GM23248 (cell line): ENCODE data around the gene BAIAP2. TPM values are rescaled to one million over a fixed set of nuclear protein-coding genes. Genes with fewer than 3 reads are reported as not detected.

ENCODE experiments used
- DNase-seq: peaks from one replicate; pipeline ENCODE4 v3.0.0-alpha.2; 2015
- H2AFZ ChIP-seq: fragments of 200-600 bp; sonication (generic); 2 replicates; pipeline ENCODE4 v1.6.1; 2016; ENCODE audit warnings: antibody characterized with exemption
- H3F3A ChIP-seq: fragments of 200-600 bp; sonication (generic); 2 replicates; pipeline ENCODE4 v1.6.1; 2016; ENCODE audit warnings: mild to moderate bottlenecking, antibody characterized with exemption, mixed run types; ENCODE audit not compliant: insufficient read depth
- H3K27ac ChIP-seq: fragments of 200-600 bp; sonication (generic); 2 replicates; pipeline ENCODE4 v1.5.1; 2016; ENCODE audit warnings: mild to moderate bottlenecking
- H3K27me3 ChIP-seq: fragments of 200-600 bp; sonication (generic); replicated peaks from 2 replicates; pipeline ENCODE4 v1.6.1; 2016; ENCODE audit warnings: mild to moderate bottlenecking; ENCODE audit not compliant: insufficient read depth
- H3K36me3 ChIP-seq: fragments of 200-600 bp; sonication (generic); 2 replicates; pipeline ENCODE4 v1.6.1; 2016; ENCODE audit warnings: low read depth, mild to moderate bottlenecking
- H3K4me1 ChIP-seq: fragments of 200-600 bp; sonication (generic); 2 replicates; pipeline ENCODE4 v1.6.1; 2016; ENCODE audit warnings: mild to moderate bottlenecking; ENCODE audit not compliant: insufficient read depth
- H3K4me2 ChIP-seq: fragments of 200-600 bp; sonication (generic); one replicate; pipeline ENCODE4 v1.6.1; 2016; ENCODE audit warnings: mild to moderate bottlenecking; ENCODE audit not compliant: unreplicated experiment
- H3K4me3 ChIP-seq: fragments of 200-600 bp; sonication (generic); 2 replicates; pipeline ENCODE4 v1.5.1; 2016; ENCODE audit warnings: mild to moderate bottlenecking
- H3K79me2 ChIP-seq: fragments of 200-600 bp; sonication (generic); 2 replicates; pipeline ENCODE4 v1.6.1; 2016; ENCODE audit warnings: mild to moderate bottlenecking; ENCODE audit not compliant: insufficient read depth
- H3K9ac ChIP-seq: fragments of 200-600 bp; sonication (generic); 2 replicates; pipeline ENCODE4 v1.6.1; 2016; ENCODE audit warnings: mild to moderate bottlenecking
- H3K9me2 ChIP-seq: fragments of 200-600 bp; sonication (generic); 2 replicates; pipeline ENCODE4 v1.6.1; 2016; ENCODE audit warnings: mixed run types, mild to moderate bottlenecking, moderate library complexity; ENCODE audit not compliant: insufficient read depth
- H3K9me3 ChIP-seq: fragments of 200-600 bp; sonication (generic); one replicate; pipeline ENCODE4 v1.6.1; 2017; ENCODE audit warnings: low read depth
- H4K20me1 ChIP-seq: fragments of 200-600 bp; sonication (generic); 2 replicates; pipeline ENCODE4 v1.6.0; 2016; ENCODE audit not compliant: insufficient read depth
- EZH2 ChIP-seq: fragments of 200-600 bp; sonication (generic); IDR thresholded peaks from 2 replicates; pipeline ENCODE4 v1.6.1; 2018; ENCODE audit warnings: antibody characterized with exemption, mild to moderate bottlenecking; ENCODE audit not compliant: insufficient read depth, poor library complexity, severe bottlenecking
- EZH2phosphoT487 ChIP-seq: fragments of 200-600 bp; sonication (generic); IDR thresholded peaks from 2 replicates; pipeline ENCODE4 v1.6.1; 2018; ENCODE audit warnings: antibody characterized with exemption, moderate library complexity, mild to moderate bottlenecking, low read depth; ENCODE audit not compliant: insufficient read depth
- WGBS, 2 experiments: methylation state at CpG; one replicate each; pipeline ENCODE4 v1.1.6; 2015 to 2017; ENCODE audit warnings: low lambda C conversion rate in 2 of 2, low coverage in 1 of 2; ENCODE audit errors: missing lambda C conversion rate in 2 of 2; 5-methylcytosine and 5-hydroxymethylcytosine counted together
- in situ Hi-C: fragments of 300-500 bp; cut with MboI; formaldehyde crosslinking; loops from 2 replicates; pipeline ENCODE4 v1.15.0; 2020
- polyA plus RNA-seq: library from polyadenylated mRNA; unstranded; fragments of >200 nt; fragmentation: Nextera tagmentation; extraction: Ambion mirVana; gene quantifications from 2 replicates; pipeline ENCODE4 v1.2.1, GENCODE V29; 2016
- total RNA-seq: library from RNA; depleted of rRNA; stranded (reverse); fragments of >200 nt; shearing (Covaris generic); gene quantifications from 2 replicates; pipeline ENCODE4 v1.2.3, GENCODE V29; 2014

BAIAP2 gene
- total and polyA plus RNA-seq, 2 experiments from 2014 or later = 28.2 to 31.7 TPM

DNA sequence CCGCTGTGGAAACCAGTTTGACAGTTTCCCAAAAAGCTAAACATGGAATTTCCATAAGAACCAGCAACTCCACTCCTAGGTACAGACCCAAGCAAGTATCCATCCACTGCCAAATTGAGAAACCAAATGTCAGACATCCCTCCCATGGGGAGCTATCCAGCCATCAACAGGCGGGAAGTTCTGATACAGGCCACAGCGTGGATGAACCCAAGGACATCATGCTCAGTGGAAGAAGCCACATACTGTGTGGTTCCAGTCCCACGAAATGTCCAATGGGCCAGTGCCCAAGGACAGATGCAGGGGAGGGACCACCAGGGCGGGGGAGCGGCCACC is 12.6 kb upstream of the BAIAP2 start:
- H3K4me3 ChIP-seq = no peak overlapping the region
- no peak for DNase-seq
- H3K4me2 ChIP-seq = no peak overlapping the region
- H3K27me3 ChIP-seq = peaks cover 27% of the 10 kb centered on the region
- no peak overlapping the region for H3K27ac ChIP-seq
- no peak overlapping the region for H3K9ac ChIP-seq
- H3K9me2 ChIP-seq = no peaks in the 10 kb centered on the region
- H3K9me3 ChIP-seq = no peaks in the 10 kb centered on the region
- no peaks in the 10 kb centered on the region for H4K20me1 ChIP-seq
- H3K36me3 ChIP-seq = no peaks in the 10 kb centered on the region
- WGBS, 2 experiments = 87 to 91% methylated on average over 4 to 6 of the region's 6 CpGs
- H3F3A ChIP-seq = peaks cover 7% of the 10 kb centered on the region
- H3K79me2 ChIP-seq = no peaks in the 10 kb centered on the region
- TF ChIP-seq EZH2 = no peak
- no peak for TF ChIP-seq EZH2phosphoT487
- H2AFZ ChIP-seq = no peak overlapping the region
- H3K4me1 ChIP-seq = peaks cover 19% of the 10 kb centered on the region
- in situ Hi-C loops = no loop called here

DNA sequence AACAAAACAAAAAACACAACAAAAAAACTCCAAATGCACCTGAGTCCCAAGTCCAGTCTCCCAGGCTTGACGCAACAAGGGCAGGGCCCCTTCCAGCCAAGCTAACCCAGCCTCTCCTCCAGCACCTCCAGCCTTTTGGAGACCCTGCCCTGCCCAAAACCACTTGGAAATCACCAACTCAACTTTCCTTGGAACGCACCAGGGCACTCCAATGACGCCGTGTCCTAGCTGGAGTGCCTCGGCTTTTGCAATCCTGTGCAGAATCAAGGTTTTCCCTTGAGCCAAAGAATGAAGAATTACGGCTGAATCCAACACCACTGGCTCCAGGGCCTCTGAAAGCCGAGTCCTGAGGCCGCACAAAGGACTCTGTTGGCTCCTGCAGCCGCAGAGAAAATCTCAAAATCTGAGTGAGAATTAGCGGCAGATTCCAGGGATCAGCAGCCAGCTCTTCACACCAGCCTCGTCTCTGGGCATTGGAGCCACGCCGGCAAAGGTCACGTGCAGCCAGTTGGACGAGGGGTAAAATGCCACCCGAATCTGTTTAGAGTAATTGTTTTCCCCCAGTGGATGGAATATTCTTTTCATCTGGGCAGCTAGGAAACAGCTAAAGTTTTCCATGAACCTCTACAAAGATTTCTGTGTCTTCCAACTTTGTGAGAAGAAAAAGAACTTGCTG is 9.7 kb upstream of the BAIAP2 start:
- Histone ChIP-seq H3K9me3 (no peaks in the 10 kb centered on the region), H3K4me2 (no peak overlapping the region), H3K4me1 (peaks cover 10% of the 10 kb centered on the region), H3F3A (peaks cover 7% of the 10 kb centered on the region), H3K9ac (no peak overlapping the region), H3K36me3 (no peaks in the 10 kb centered on the region), H3K79me2 (no peaks in the 10 kb centered on the region), H4K20me1 (no peaks in the 10 kb centered on the region), H3K4me3 (no peak overlapping the region), H3K27me3 (peaks cover 38% of the 10 kb centered on the region), H3K9me2 (no peaks in the 10 kb centered on the region), H3K27ac (no peak overlapping the region), H2AFZ (no peak overlapping the region)
- in situ Hi-C loops = no loop called here
- WGBS, 2 experiments = 16 to 23% methylated on average over 16 of the region's 16 CpGs
- no peak for DNase-seq
- TF ChIP-seq EZH2 = no peak
- no peak for TF ChIP-seq EZH2phosphoT487

DNA sequence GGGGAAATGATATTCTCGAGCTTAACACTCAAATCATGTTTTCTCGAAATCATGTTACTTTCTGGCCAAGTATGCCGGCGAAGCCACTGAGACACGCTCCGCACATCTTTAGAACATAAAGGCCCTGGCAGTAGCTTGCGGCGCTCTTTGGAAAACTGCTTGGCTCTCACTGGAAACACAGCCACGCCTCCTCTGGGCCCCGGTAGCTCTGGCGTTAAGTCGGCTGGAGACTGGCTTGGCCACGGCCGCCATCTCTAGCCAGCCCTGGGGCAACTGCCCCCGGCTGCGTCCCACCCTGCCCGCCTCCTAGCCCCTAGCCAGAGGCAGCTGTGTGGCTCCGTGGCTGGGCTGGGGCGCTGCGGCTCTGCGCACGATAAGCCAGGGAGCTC is 9.2 kb upstream of the BAIAP2 start:
- no peaks in the 10 kb centered on the region for H3K79me2 ChIP-seq
- TF ChIP-seq EZH2 (no peak), EZH2phosphoT487 (no peak)
- peaks cover 7% of the 10 kb centered on the region for H3F3A ChIP-seq
- H2AFZ ChIP-seq = peak overlapping the region; percentile 34; the same call in 1 of the 2 replicates
- peaks cover 38% of the 10 kb centered on the region for H3K27me3 ChIP-seq
- peaks cover 5% of the 10 kb centered on the region; the same call in 1 of the 2 replicates for H3K4me1 ChIP-seq
- no peaks in the 10 kb centered on the region for H3K36me3 ChIP-seq
- H3K4me3 ChIP-seq = no peak overlapping the region
- WGBS, 2 experiments = 6 to 8% methylated on average over 17 to 22 of the region's 22 CpGs
- no peaks in the 10 kb centered on the region for H4K20me1 ChIP-seq
- no peak overlapping the region for H3K4me2 ChIP-seq
- H3K9me3 ChIP-seq = no peaks in the 10 kb centered on the region
- in situ Hi-C loops = no loop called here
- no peaks in the 10 kb centered on the region for H3K9me2 ChIP-seq
- peak; percentile 60 for DNase-seq
- no peak overlapping the region for H3K27ac ChIP-seq
- no peak overlapping the region for H3K9ac ChIP-seq

DNA sequence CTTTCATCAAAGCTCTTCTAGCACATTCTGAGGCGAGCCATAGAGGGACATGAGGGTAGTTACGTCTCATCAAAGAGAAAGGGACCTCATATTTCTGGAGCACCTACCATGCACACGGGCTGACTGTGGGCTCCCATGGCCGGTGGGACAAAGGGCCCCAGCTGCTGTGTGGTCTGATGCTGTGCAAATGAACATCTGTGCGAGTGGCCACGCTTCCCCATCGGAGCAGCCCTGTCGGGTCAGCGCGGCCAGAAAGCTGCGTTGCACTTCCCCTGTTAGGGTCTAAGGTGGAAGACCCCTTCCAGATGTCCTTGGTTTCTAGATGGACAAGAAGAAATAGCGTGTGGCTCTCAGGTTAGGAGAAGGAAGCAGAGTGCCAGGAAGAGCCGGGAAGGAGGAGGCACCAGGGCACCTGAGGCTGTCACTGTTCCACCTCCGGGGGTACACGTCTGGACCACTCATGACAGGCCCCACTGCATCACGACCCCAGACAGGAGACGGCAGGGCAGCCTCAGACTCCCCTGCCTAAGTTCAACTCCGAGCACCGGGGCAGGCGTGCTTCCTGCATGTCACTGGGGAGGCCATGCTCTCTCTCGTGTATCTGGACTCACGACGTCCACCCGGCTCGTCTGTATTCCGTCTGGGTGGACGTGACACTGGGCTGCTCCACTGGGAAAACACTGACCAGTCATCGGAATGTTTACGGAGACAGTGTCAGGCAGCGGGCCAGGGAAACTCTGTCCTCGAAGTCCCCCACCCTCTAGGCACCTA is 8.5 kb upstream of the BAIAP2 start:
- no peaks in the 10 kb centered on the region for H3K79me2 ChIP-seq
- H3K4me2 ChIP-seq = peak overlapping the region; percentile 44
- no peaks in the 10 kb centered on the region for H3K9me3 ChIP-seq
- no peak overlapping the region for H3K27ac ChIP-seq
- H2AFZ ChIP-seq = no peak overlapping the region; the same call in 1 of the 2 replicates
- H3F3A ChIP-seq = peaks cover 7% of the 10 kb centered on the region
- in situ Hi-C loops = no loop called here
- no peaks in the 10 kb centered on the region for H4K20me1 ChIP-seq
- no peak for TF ChIP-seq EZH2phosphoT487
- no peak for TF ChIP-seq EZH2
- H3K4me3 ChIP-seq = peak overlapping the region; percentile 7; the same call in 1 of the 2 replicates
- DNase-seq = peak; percentile 38
- no peak overlapping the region for H3K9ac ChIP-seq
- no peaks in the 10 kb centered on the region for H3K4me1 ChIP-seq
- H3K9me2 ChIP-seq = no peaks in the 10 kb centered on the region
- peaks cover 38% of the 10 kb centered on the region for H3K27me3 ChIP-seq
- no peaks in the 10 kb centered on the region for H3K36me3 ChIP-seq
- WGBS, 2 experiments = 39 to 49% methylated on average over 28 to 30 of the region's 31 CpGs
